ENCODE data around the gene FOXO3.

FOXO3 gene

GRCh38 chr6:108580646-108581045, 19.9 kb downstream of the FOXO3 start:
- H3K4me1 ChIP-seq (ENCODE audit: control insufficient read depth, insufficient read depth, low read length) = peaks cover 21% of the 10 kb centered on the region
- H3K27me3 ChIP-seq (ENCODE audit: control insufficient read depth, insufficient read depth, low read length) = no peaks in the 10 kb centered on the region
- H3K9me3 ChIP-seq (ENCODE audit: control insufficient read depth, insufficient read depth, low read length) = no peaks in the 10 kb centered on the region
- no peak overlapping the region for H3K4me3 ChIP-seq (ENCODE audit: low read depth, low read length)
- no peaks in the 10 kb centered on the region for H3K36me3 ChIP-seq (ENCODE audit: control insufficient read depth, insufficient read depth, low read length)
- H3K9ac ChIP-seq (ENCODE audit: low read depth, low read length) = no peak overlapping the region

- Histone ChIP-seq H3K9me3 (ENCODE audit: control insufficient read depth, insufficient read depth, low read length) (no peaks in the 10 kb centered on the region), H3K36me3 (ENCODE audit: control insufficient read depth, insufficient read depth, low read length) (no peaks in the 10 kb centered on the region), H3K4me1 (ENCODE audit: control insufficient read depth, insufficient read depth, low read length) (peaks cover 21% of the 10 kb centered on the region), H3K4me3 (ENCODE audit: low read depth, low read length) (no peak overlapping the region), H3K27me3 (ENCODE audit: control insufficient read depth, insufficient read depth, low read length) (no peaks in the 10 kb centered on the region), H3K9ac (ENCODE audit: low read depth, low read length) (no peak overlapping the region)
Observed at GRCh38 chr6:108581237-108581931, 20.7 kb downstream of the FOXO3 start.

- Histone ChIP-seq H3K9me3 (ENCODE audit: control insufficient read depth, insufficient read depth, low read length) (no peaks in the 10 kb centered on the region), H3K4me1 (ENCODE audit: control insufficient read depth, insufficient read depth, low read length) (peaks cover 22% of the 10 kb centered on the region), H3K9ac (ENCODE audit: low read depth, low read length) (no peak overlapping the region), H3K4me3 (ENCODE audit: low read depth, low read length) (no peak overlapping the region), H3K36me3 (ENCODE audit: control insufficient read depth, insufficient read depth, low read length) (no peaks in the 10 kb centered on the region), H3K27me3 (ENCODE audit: control insufficient read depth, insufficient read depth, low read length) (no peaks in the 10 kb centered on the region)
Observed at GRCh38 chr6:108581932-108582475, 21.3 kb downstream of the FOXO3 start.

GRCh38 chr6:108582618-108583017, 21.9 kb downstream of the FOXO3 start:
- H3K4me1 ChIP-seq (ENCODE audit: control insufficient read depth, insufficient read depth, low read length) = peaks cover 28% of the 10 kb centered on the region
- no peaks in the 10 kb centered on the region for H3K27me3 ChIP-seq (ENCODE audit: control insufficient read depth, insufficient read depth, low read length)
- H3K9ac ChIP-seq (ENCODE audit: low read depth, low read length) = no peak overlapping the region

GRCh38 chr6:108584323-108584722, 23.6 kb downstream of the FOXO3 start:
- Histone ChIP-seq H3K36me3 (ENCODE audit: control insufficient read depth, insufficient read depth, low read length) (no peaks in the 10 kb centered on the region), H3K4me1 (ENCODE audit: control insufficient read depth, insufficient read depth, low read length) (peaks cover 43% of the 10 kb centered on the region), H3K9me3 (ENCODE audit: control insufficient read depth, insufficient read depth, low read length) (no peaks in the 10 kb centered on the region), H3K4me3 (ENCODE audit: low read depth, low read length) (no peak overlapping the region), H3K27me3 (ENCODE audit: control insufficient read depth, insufficient read depth, low read length) (no peaks in the 10 kb centered on the region), H3K9ac (ENCODE audit: low read depth, low read length) (no peak overlapping the region)

More at GRCh38 chr6:108582618-108583017, 21.9 kb downstream of the FOXO3 start:
- Histone ChIP-seq H3K36me3 (ENCODE audit: control insufficient read depth, insufficient read depth, low read length) (no peaks in the 10 kb centered on the region), H3K9me3 (ENCODE audit: control insufficient read depth, insufficient read depth, low read length) (no peaks in the 10 kb centered on the region), H3K4me3 (ENCODE audit: low read depth, low read length) (no peak overlapping the region)

GRCh38 chr6:108585359-108585758, 24.6 kb downstream of the FOXO3 start:
- H3K9ac ChIP-seq (ENCODE audit: low read depth, low read length) = no peak overlapping the region
- no peaks in the 10 kb centered on the region for H3K9me3 ChIP-seq (ENCODE audit: control insufficient read depth, insufficient read depth, low read length)
- no peaks in the 10 kb centered on the region for H3K27me3 ChIP-seq (ENCODE audit: control insufficient read depth, insufficient read depth, low read length)
- no peak overlapping the region for H3K4me3 ChIP-seq (ENCODE audit: low read depth, low read length)
- H3K36me3 ChIP-seq (ENCODE audit: control insufficient read depth, insufficient read depth, low read length) = no peaks in the 10 kb centered on the region
- H3K4me1 ChIP-seq (ENCODE audit: control insufficient read depth, insufficient read depth, low read length) = peaks cover 43% of the 10 kb centered on the region

- Histone ChIP-seq H3K4me3 (ENCODE audit: low read depth, low read length) (no peak overlapping the region), H3K27me3 (ENCODE audit: control insufficient read depth, insufficient read depth, low read length) (no peaks in the 10 kb centered on the region), H3K4me1 (ENCODE audit: control insufficient read depth, insufficient read depth, low read length) (peaks cover 43% of the 10 kb centered on the region), H3K9me3 (ENCODE audit: control insufficient read depth, insufficient read depth, low read length) (no peaks in the 10 kb centered on the region), H3K9ac (ENCODE audit: low read depth, low read length) (no peak overlapping the region), H3K36me3 (ENCODE audit: control insufficient read depth, insufficient read depth, low read length) (no peaks in the 10 kb centered on the region)
Observed at GRCh38 chr6:108585921-108586536, 25.3 kb downstream of the FOXO3 start.

- Histone ChIP-seq H3K27me3 (ENCODE audit: control insufficient read depth, insufficient read depth, low read length) (no peaks in the 10 kb centered on the region), H3K9ac (ENCODE audit: low read depth, low read length) (no peak overlapping the region), H3K9me3 (ENCODE audit: control insufficient read depth, insufficient read depth, low read length) (no peaks in the 10 kb centered on the region), H3K4me3 (ENCODE audit: low read depth, low read length) (no peak overlapping the region), H3K36me3 (ENCODE audit: control insufficient read depth, insufficient read depth, low read length) (no peaks in the 10 kb centered on the region), H3K4me1 (ENCODE audit: control insufficient read depth, insufficient read depth, low read length) (peaks cover 32% of the 10 kb centered on the region)
Observed at GRCh38 chr6:108587258-108588059, 26.7 kb downstream of the FOXO3 start.

GRCh38 chr6:108588586-108588985, 27.9 kb downstream of the FOXO3 start:
- no peaks in the 10 kb centered on the region for H3K36me3 ChIP-seq (ENCODE audit: control insufficient read depth, insufficient read depth, low read length)
- no peaks in the 10 kb centered on the region for H3K9me3 ChIP-seq (ENCODE audit: control insufficient read depth, insufficient read depth, low read length)
- no peak overlapping the region for H3K4me3 ChIP-seq (ENCODE audit: low read depth, low read length)
- no peak overlapping the region for H3K9ac ChIP-seq (ENCODE audit: low read depth, low read length)
- H3K27me3 ChIP-seq (ENCODE audit: control insufficient read depth, insufficient read depth, low read length) = no peaks in the 10 kb centered on the region
- H3K4me1 ChIP-seq (ENCODE audit: control insufficient read depth, insufficient read depth, low read length) = peaks cover 24% of the 10 kb centered on the region

- H3K4me3 ChIP-seq (ENCODE audit: low read depth, low read length) = no peak overlapping the region
- H3K9me3 ChIP-seq (ENCODE audit: control insufficient read depth, insufficient read depth, low read length) = no peaks in the 10 kb centered on the region
- H3K36me3 ChIP-seq (ENCODE audit: control insufficient read depth, insufficient read depth, low read length) = no peaks in the 10 kb centered on the region
- H3K27me3 ChIP-seq (ENCODE audit: control insufficient read depth, insufficient read depth, low read length) = no peaks in the 10 kb centered on the region
- H3K9ac ChIP-seq (ENCODE audit: low read depth, low read length) = no peak overlapping the region
- peaks cover 24% of the 10 kb centered on the region for H3K4me1 ChIP-seq (ENCODE audit: control insufficient read depth, insufficient read depth, low read length)
Observed at GRCh38 chr6:108589244-108589791, 28.6 kb downstream of the FOXO3 start.

GRCh38 chr6:108591040-108591816, 30.5 kb downstream of the FOXO3 start:
- no peak overlapping the region for H3K9ac ChIP-seq (ENCODE audit: low read depth, low read length)
- H3K27me3 ChIP-seq (ENCODE audit: control insufficient read depth, insufficient read depth, low read length) = no peaks in the 10 kb centered on the region
- H3K9me3 ChIP-seq (ENCODE audit: control insufficient read depth, insufficient read depth, low read length) = no peaks in the 10 kb centered on the region
- H3K4me3 ChIP-seq (ENCODE audit: low read depth, low read length) = no peak overlapping the region
- peaks cover 28% of the 10 kb centered on the region for H3K4me1 ChIP-seq (ENCODE audit: control insufficient read depth, insufficient read depth, low read length)
- H3K36me3 ChIP-seq (ENCODE audit: control insufficient read depth, insufficient read depth, low read length) = no peaks in the 10 kb centered on the region
